Neural cell (in vitro differentiated cells): Measurements from ENCODE around the gene HCFC1. TPM values are rescaled to one million over a fixed set of nuclear protein-coding genes. Genes with fewer than 3 reads are reported as not detected.

Experiments used
- H2AFZ ChIP-seq: fragments of 200-600, 300-800 bp; sonication (generic), shearing (Covaris generic); 2 replicates; pipeline ENCODE4 v1.6.0; 2014; ENCODE audit warnings: low read depth, mild to moderate bottlenecking, antibody characterized with exemption, low read length, moderate library complexity
- H3F3A ChIP-seq: fragments of 200-600 bp; shearing (Covaris generic); 2 replicates; pipeline ENCODE4 v1.6.1; 2016; ENCODE audit warnings: mild to moderate bottlenecking, moderate library complexity, mixed read lengths, antibody characterized with exemption, low read length; ENCODE audit not compliant: insufficient read depth, poor library complexity, severe bottlenecking
- H3K27ac ChIP-seq: fragments of 200-600, 300-800 bp; sonication (generic), shearing (Covaris generic); 2 replicates; pipeline ENCODE4 v1.5.1; 2014; ENCODE audit warnings: mild to moderate bottlenecking, low read length, moderate library complexity
- H3K27me3 ChIP-seq: fragments of 300-800, 200-600 bp; sonication (generic), shearing (Covaris generic); 2 replicates; pipeline ENCODE4 v1.6.0; 2014; ENCODE audit warnings: mild to moderate bottlenecking, low read depth, low read length, moderate library complexity; ENCODE audit not compliant: insufficient read depth
- H3K36me3 ChIP-seq: fragments of 300-800, 200-600 bp; sonication (generic), shearing (Covaris generic); 2 replicates; pipeline ENCODE4 v1.5.1; 2014; ENCODE audit warnings: mild to moderate bottlenecking, antibody characterized with exemption, low read length, moderate library complexity; ENCODE audit not compliant: insufficient read depth
- H3K4me2 ChIP-seq: fragments of 300-800, 200-600 bp; sonication (generic), shearing (Covaris generic); 2 replicates; pipeline ENCODE4 v1.6.0; 2014; ENCODE audit warnings: mild to moderate bottlenecking, low read length
- H3K4me3 ChIP-seq: fragments of 300-800, 200-600 bp; sonication (generic), shearing (Covaris generic); 2 replicates; pipeline ENCODE4 v1.5.1; 2014; ENCODE audit warnings: mild to moderate bottlenecking, low read length, moderate library complexity
- H3K79me2 ChIP-seq: fragments of 200-600 bp; shearing (Covaris generic); replicated peaks from 2 replicates; pipeline ENCODE4 v1.6.0; 2014; ENCODE audit warnings: mild to moderate bottlenecking, low read length, moderate library complexity; ENCODE audit not compliant: insufficient read depth
- H3K9ac ChIP-seq: fragments of 300-800, 200-600 bp; sonication (generic), shearing (Covaris generic); 2 replicates; pipeline ENCODE4 v1.6.1; 2016; ENCODE audit warnings: mild to moderate bottlenecking, low read length, mixed read lengths
- H3K9me2 ChIP-seq: fragments of 200-600 bp; shearing (Covaris generic); 2 replicates; pipeline ENCODE4 v1.6.1; 2016; ENCODE audit warnings: mild to moderate bottlenecking, low read length, mixed read lengths; ENCODE audit not compliant: insufficient read depth
- H3K9me3 ChIP-seq: fragments of 200-600, 300-800 bp; sonication (generic), shearing (Covaris generic); 2 replicates; pipeline ENCODE4 v1.6.1; 2016; ENCODE audit warnings: mild to moderate bottlenecking, mixed run types, low read length, moderate library complexity, mixed read lengths
- H4K20me1 ChIP-seq: fragments of 200-600 bp; shearing (Covaris generic); 2 replicates; pipeline ENCODE4 v1.6.1; 2016; ENCODE audit warnings: mild to moderate bottlenecking, mixed run types; ENCODE audit not compliant: insufficient read depth
- EP300 ChIP-seq: fragments of 450-650 bp; conservative IDR thresholded peaks from 2 replicates; pipeline ENCODE4 v1.6.1; 2014; ENCODE audit warnings: antibody characterized with exemption, mild to moderate bottlenecking, moderate library complexity; ENCODE audit not compliant: poor library complexity, severe bottlenecking
- EZH2 ChIP-seq: fragments of 200-600, 300-800 bp; shearing (Covaris generic), sonication (generic); IDR thresholded peaks from 2 replicates; pipeline ENCODE4 v1.6.1; 2014; ENCODE audit warnings: antibody characterized with exemption, low read length, borderline replicate concordance, mild to moderate bottlenecking; ENCODE audit not compliant: insufficient read depth, poor library complexity, severe bottlenecking
- POLR2AphosphoS5 ChIP-seq: IDR thresholded peaks from 2 replicates; pipeline ENCODE4 v1.6.1; 2012
- RAD21 ChIP-seq: fragments of 450-650 bp; conservative IDR thresholded peaks from 2 replicates; pipeline ENCODE4 v1.6.1; 2014; ENCODE audit warnings: antibody characterized with exemption, mild to moderate bottlenecking, moderate library complexity
- REST ChIP-seq: IDR thresholded peaks from 2 replicates; pipeline ENCODE4 v1.6.1; 2012; ENCODE audit warnings: borderline replicate concordance
- SMC3 ChIP-seq: fragments of 450-650 bp; conservative IDR thresholded peaks from 2 replicates; pipeline ENCODE4 v1.6.1; 2014; ENCODE audit warnings: antibody characterized with exemption, mild to moderate bottlenecking, moderate library complexity; ENCODE audit not compliant: poor library complexity
- TAF1 ChIP-seq: IDR thresholded peaks from 2 replicates; pipeline ENCODE4 v1.6.1; 2012; ENCODE audit warnings: low read depth
- polyA plus RNA-seq: library from polyadenylated mRNA; depleted of rRNA; stranded (reverse); fragments of >200 nt; gene quantifications from 2 replicates; pipeline ENCODE4 v1.2.3, GENCODE V29; 2014
- TF ChIP-seq, protein P1 (sequence below): fragments of 450-650 bp; IDR thresholded peaks from 2 replicates; pipeline ENCODE4 v1.5.1; 2014; ENCODE audit warnings: antibody characterized with exemption, mild to moderate bottlenecking, moderate library complexity; ENCODE audit not compliant: poor library complexity, severe bottlenecking

HCFC1 gene
- polyA plus RNA-seq, 1 donor from 2014 or later: 7.3 TPM

GRCh38 chrX:153964105-153964504 is 7.5 kb downstream of the HCFC1 start:
- peaks cover 33% of the 10 kb centered on the region for H3K79me2 ChIP-seq

GRCh38 chrX:153963546-153963945 is 8.1 kb downstream of the HCFC1 start:
- Histone ChIP-seq H4K20me1 (no peaks in the 10 kb centered on the region), H3K9me2 (no peaks in the 10 kb centered on the region), H2AFZ (no peak overlapping the region), H3K9me3 (no peaks in the 10 kb centered on the region), H3K4me2 (no peak overlapping the region), H3K4me3 (no peak overlapping the region), H3K27me3 (no peaks in the 10 kb centered on the region), H3K36me3 (no peaks in the 10 kb centered on the region), H3F3A (no peaks in the 10 kb centered on the region), H3K27ac (no peak overlapping the region), H3K79me2 (peaks cover 33% of the 10 kb centered on the region), H3K9ac (no peak overlapping the region)
- TF ChIP-seq POLR2AphosphoS5: no peak
- no peak for TF ChIP-seq SMC3

More at GRCh38 chrX:153964105-153964504, 7.5 kb downstream of the HCFC1 start:
- Histone ChIP-seq H3K27ac (no peak overlapping the region), H2AFZ (no peak overlapping the region), H3F3A (no peaks in the 10 kb centered on the region), H3K27me3 (no peaks in the 10 kb centered on the region), H3K9me3 (no peaks in the 10 kb centered on the region), H3K9ac (no peak overlapping the region), H3K4me3 (no peak overlapping the region), H4K20me1 (no peaks in the 10 kb centered on the region), H3K36me3 (no peaks in the 10 kb centered on the region), H3K9me2 (no peaks in the 10 kb centered on the region), H3K4me2 (no peak overlapping the region)
- TF ChIP-seq, protein P1, sequence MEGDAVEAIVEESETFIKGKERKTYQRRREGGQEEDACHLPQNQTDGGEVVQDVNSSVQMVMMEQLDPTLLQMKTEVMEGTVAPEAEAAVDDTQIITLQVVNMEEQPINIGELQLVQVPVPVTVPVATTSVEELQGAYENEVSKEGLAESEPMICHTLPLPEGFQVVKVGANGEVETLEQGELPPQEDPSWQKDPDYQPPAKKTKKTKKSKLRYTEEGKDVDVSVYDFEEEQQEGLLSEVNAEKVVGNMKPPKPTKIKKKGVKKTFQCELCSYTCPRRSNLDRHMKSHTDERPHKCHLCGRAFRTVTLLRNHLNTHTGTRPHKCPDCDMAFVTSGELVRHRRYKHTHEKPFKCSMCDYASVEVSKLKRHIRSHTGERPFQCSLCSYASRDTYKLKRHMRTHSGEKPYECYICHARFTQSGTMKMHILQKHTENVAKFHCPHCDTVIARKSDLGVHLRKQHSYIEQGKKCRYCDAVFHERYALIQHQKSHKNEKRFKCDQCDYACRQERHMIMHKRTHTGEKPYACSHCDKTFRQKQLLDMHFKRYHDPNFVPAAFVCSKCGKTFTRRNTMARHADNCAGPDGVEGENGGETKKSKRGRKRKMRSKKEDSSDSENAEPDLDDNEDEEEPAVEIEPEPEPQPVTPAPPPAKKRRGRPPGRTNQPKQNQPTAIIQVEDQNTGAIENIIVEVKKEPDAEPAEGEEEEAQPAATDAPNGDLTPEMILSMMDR: no peak
- TF ChIP-seq EZH2 (no peak), SMC3 (no peak)

DNA sequence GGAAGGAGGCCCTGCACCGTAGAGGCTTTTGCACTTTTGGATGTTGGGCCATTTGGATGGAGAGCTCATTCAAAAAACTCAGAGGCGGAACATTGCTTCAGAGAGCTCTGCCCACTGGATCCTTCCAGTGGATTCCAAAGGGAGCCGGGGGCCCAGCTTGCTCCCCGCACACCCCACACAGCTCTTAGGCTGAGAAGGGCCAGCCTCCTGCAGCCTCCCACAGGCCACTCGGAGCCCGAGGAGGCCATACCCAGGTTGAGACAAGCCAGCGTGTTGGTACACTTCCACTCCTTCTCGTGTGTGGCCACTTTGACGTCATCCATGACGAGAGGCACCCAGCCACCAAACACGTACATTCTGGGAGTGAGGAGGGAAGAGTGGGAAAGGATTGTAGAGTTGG is 10.3 kb downstream of the HCFC1 start:
- no peaks in the 10 kb centered on the region for H4K20me1 ChIP-seq
- no peaks in the 10 kb centered on the region for H3K9me3 ChIP-seq

More for the DNA sequence above, 10.3 kb downstream of the HCFC1 start:
- Histone ChIP-seq H3K79me2 (peaks cover 12% of the 10 kb centered on the region), H3K27me3 (no peaks in the 10 kb centered on the region), H3K4me2 (no peak overlapping the region), H3K36me3 (no peaks in the 10 kb centered on the region), H3K9me2 (no peaks in the 10 kb centered on the region), H3K4me3 (no peak overlapping the region), H2AFZ (no peak overlapping the region), H3F3A (no peaks in the 10 kb centered on the region), H3K27ac (no peak overlapping the region), H3K9ac (no peak overlapping the region)
- TF ChIP-seq RAD21 (no peak), POLR2AphosphoS5 (no peak), REST (no peak), SMC3 (no peak), EZH2 (no peak), EP300 (no peak), TAF1 (no peak)
- TF ChIP-seq, protein P1: no peak
